Stimulated activated naive CD8-positive, alpha-beta T cell treated with anti-CD3 and anti-CD28 coated beads, Interleukin-15, amount 100 ng/mL, for 72 hours (primary cell): Measurements from ENCODE around the gene POLR3K.
"Not testable (repeated sequence)": the region's sequence is repeated elsewhere in the genome, so short reads cannot be mapped to it uniquely, and the experiment has no call there.

Source experiments
- ATAC-seq: fragments of 150-1000 bp; cut with Tn5 transposase; 2 replicates; pipeline ENCODE4 v1.10.0; 2021; ENCODE audit warnings: mild to moderate bottlenecking, moderate library complexity
- DNase-seq, 2 donors: peaks; one replicate each; pipeline ENCODE4 v3.0.0; 2021 to 2022
- H3K27ac Mint-ChIP-seq, 2 donors: one replicate each; pipeline ENCODE4 v1.8.0; 2022; ENCODE audit warnings: mild to moderate bottlenecking in 2 of 2, mixed read lengths in 2 of 2, moderate library complexity in 2 of 2
- H3K27me3 Mint-ChIP-seq: one replicate; pipeline ENCODE4 v1.8.0; 2022; ENCODE audit warnings: mixed read lengths
- H3K4me1 Mint-ChIP-seq: one replicate; pipeline ENCODE4 v1.8.0; 2022; ENCODE audit warnings: mild to moderate bottlenecking, mixed read lengths
- H3K4me3 Mint-ChIP-seq, 2 donors: one replicate each; pipeline ENCODE4 v1.8.0; 2022; ENCODE audit warnings: mild to moderate bottlenecking in 2 of 2, mixed read lengths in 2 of 2, moderate library complexity in 1 of 2
- H3K9me3 Mint-ChIP-seq, 2 donors: one replicate each; pipeline ENCODE4 v1.8.0; 2022; ENCODE audit warnings: mixed read lengths in 2 of 2

The POLR3K gene

GRCh38 chr16:25926-26348 is 27.5 kb downstream of the POLR3K start:
- not testable (repeated sequence) for H3K27me3 Mint-ChIP-seq, H3K4me3 Mint-ChIP-seq, H3K9me3 Mint-ChIP-seq, H3K27ac Mint-ChIP-seq, H3K4me1 Mint-ChIP-seq
- ATAC-seq (peak; percentile 87), DNase-seq (peak in 1 of 2 donors; percentile 26)

- not testable (repeated sequence) for H3K27ac Mint-ChIP-seq, DNase-seq, H3K9me3 Mint-ChIP-seq, H3K4me3 Mint-ChIP-seq, H3K27me3 Mint-ChIP-seq, ATAC-seq, H3K4me1 Mint-ChIP-seq
Measured at GRCh38 chr16:24151-24550, 29.3 kb downstream of the POLR3K start.

DNA sequence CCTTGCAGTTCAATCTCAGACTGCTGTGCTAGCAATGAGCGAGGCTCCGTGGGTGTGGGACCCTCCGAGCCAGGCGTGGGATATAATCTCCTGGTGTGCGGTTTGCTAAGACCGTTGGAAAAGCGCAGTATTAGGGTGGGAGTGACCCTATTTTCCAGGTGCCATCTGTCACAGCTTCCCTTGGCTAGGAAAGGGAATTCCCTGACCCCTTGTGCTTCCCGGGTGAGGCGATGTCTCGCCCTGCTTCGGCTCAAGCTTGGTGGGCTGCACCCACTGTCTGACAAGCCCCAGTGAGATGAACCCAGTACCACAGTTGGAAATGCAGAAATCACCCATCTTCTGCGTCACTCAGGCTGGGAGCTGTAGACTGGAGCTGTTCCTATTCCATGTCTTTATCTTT is 32.5 kb downstream of the POLR3K start:
- H3K27me3 Mint-ChIP-seq, ATAC-seq, DNase-seq, H3K4me3 Mint-ChIP-seq, H3K4me1 Mint-ChIP-seq, H3K27ac Mint-ChIP-seq, H3K9me3 Mint-ChIP-seq: not testable (repeated sequence)

- H3K27me3 Mint-ChIP-seq, H3K27ac Mint-ChIP-seq, H3K9me3 Mint-ChIP-seq, DNase-seq, H3K4me3 Mint-ChIP-seq, ATAC-seq, H3K4me1 Mint-ChIP-seq: not testable (repeated sequence)
Measured at GRCh38 chr16:17062-17765, 36.2 kb downstream of the POLR3K start.

DNA sequence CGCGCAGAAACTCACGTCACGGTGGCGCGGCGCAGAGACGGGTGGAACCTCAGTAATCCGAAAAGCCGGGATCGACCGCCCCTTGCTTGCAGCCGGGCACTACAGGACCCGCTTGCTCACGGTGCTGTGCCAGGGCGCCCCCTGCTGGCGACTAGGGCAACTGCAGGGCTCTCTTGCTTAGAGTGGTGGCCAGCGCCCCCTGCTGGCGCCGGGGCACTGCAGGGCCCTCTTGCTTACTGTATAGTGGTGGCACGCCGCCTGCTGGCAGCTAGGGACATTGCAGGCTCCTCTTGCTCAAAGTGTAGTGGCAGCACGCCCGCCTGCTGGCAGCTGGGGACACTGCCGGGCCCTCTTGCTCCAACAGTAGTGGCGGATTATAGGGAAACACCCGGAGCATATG is 42.6 kb downstream of the POLR3K start:
- not testable (repeated sequence) for H3K27me3 Mint-ChIP-seq, H3K4me1 Mint-ChIP-seq, H3K9me3 Mint-ChIP-seq
- DNase-seq (peak; percentile 91 to 93), ATAC-seq (peak; percentile 53)
- peak overlapping the region in 1 of 2 donors; percentile 42 for H3K4me3 Mint-ChIP-seq
- peak overlapping the region in 1 of 2 donors; percentile 27 for H3K27ac Mint-ChIP-seq

DNA sequence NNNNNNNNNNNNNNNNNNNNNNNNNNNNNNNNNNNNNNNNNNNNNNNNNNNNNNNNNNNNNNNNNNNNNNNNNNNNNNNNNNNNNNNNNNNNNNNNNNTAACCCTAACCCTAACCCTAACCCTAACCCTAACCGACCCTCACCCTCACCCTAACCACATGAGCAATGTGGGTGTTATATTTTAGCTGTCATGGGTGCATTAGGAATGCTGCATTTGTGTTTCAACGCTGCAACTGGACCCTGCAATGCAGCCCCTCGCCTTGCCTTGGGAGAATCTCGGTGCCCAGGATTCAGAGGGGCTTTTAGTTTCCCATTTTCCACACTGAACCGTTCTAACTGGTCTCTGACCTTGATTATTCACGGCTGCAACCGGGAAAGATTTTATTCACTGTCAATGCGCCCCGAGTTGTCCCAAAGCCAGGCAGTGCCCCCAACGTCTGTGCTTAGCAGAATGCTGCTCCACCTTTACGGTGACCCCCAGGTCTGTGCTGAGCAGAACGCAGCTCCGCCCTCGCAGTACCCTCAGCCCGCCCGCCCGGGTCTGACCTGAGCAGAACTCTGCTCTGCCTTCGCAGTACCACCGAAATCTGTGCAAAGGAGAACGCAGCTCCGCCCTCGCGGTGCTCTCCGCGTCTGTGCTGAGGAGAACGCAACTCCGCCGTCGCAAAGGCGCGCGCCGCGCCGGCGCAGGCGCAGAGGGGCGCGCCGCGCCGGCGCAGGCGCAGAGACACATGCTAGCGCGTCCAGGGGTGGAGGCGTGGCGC is 43.3 kb downstream of the POLR3K start:
- H3K4me3 Mint-ChIP-seq, result peak overlapping the region; percentile 44 to 64
- no peaks in the 10 kb centered on the region for H3K4me1 Mint-ChIP-seq
- DNase-seq, result peak in 1 of 2 donors; percentile 21
- peak overlapping the region in 1 of 2 donors; percentile 19 for H3K27ac Mint-ChIP-seq
- no peaks in the 10 kb centered on the region for H3K27me3 Mint-ChIP-seq
- ATAC-seq, result peak; percentile 96
- no peaks in the 10 kb centered on the region for H3K9me3 Mint-ChIP-seq
